Measurements from ENCODE around the gene GHR. TPM values are rescaled to one million over a fixed set of nuclear protein-coding genes. Genes with fewer than 3 reads are reported as not detected.

Gene GHR
- total RNA-seq, 2 donors from 2014 or later, result not detected

GRCh38 chr5:42419294-42419693 is 3.9 kb upstream of the GHR start:
- DNase-seq (no peak), ATAC-seq (replicated peaks in 1 of 2) (no peak)
- H3K27ac Mint-ChIP-seq, result no peak overlapping the region
- H3K4me3 Mint-ChIP-seq, result no peak overlapping the region
- no peaks in the 10 kb centered on the region for H3K4me1 Mint-ChIP-seq (ENCODE audit: low read depth)
- H3K9me3 Mint-ChIP-seq, result peaks cover 2% of the 10 kb centered on the region in 2 donors
- no peaks in the 10 kb centered on the region for H3K36me3 Mint-ChIP-seq (ENCODE audit: insufficient read depth in 2 of 2)
- peaks cover 11% of the 10 kb centered on the region for H3K27me3 Mint-ChIP-seq (ENCODE audit: low read depth)

- no peak for ATAC-seq (replicated peaks in 1 of 2)
- Mint-ChIP-seq H3K27me3 (ENCODE audit: low read depth) (peaks cover 11% of the 10 kb centered on the region), H3K4me1 (ENCODE audit: low read depth) (no peaks in the 10 kb centered on the region), H3K4me3 (no peak overlapping the region), H3K27ac (no peak overlapping the region), H3K36me3 (ENCODE audit: insufficient read depth in 2 of 2) (no peaks in the 10 kb centered on the region), H3K9me3 (peaks cover 0 to 2% of the 10 kb centered on the region in 2 donors)
- no peak for DNase-seq
Observed at GRCh38 chr5:42422656-42423280, 471 bp upstream of the GHR start.

GRCh38 chr5:42426016-42426415 is 2.8 kb downstream of the GHR start:
- H3K4me1 Mint-ChIP-seq (ENCODE audit: low read depth), result no peaks in the 10 kb centered on the region
- H3K36me3 Mint-ChIP-seq (ENCODE audit: insufficient read depth in 2 of 2), result no peaks in the 10 kb centered on the region
- H3K27ac Mint-ChIP-seq, result no peak overlapping the region
- no peaks in the 10 kb centered on the region for H3K9me3 Mint-ChIP-seq
- DNase-seq (no peak), ATAC-seq (replicated peaks in 1 of 2) (no peak)
- peaks cover under 1% of the 10 kb centered on the region for H3K27me3 Mint-ChIP-seq (ENCODE audit: low read depth)
- no peak overlapping the region for H3K4me3 Mint-ChIP-seq

- ATAC-seq (replicated peaks in 1 of 2), result no peak
- no peak for DNase-seq
- no peaks in the 10 kb centered on the region for H3K9me3 Mint-ChIP-seq
- H3K4me3 Mint-ChIP-seq, result no peak overlapping the region
- H3K27ac Mint-ChIP-seq, result no peak overlapping the region
- H3K27me3 Mint-ChIP-seq (ENCODE audit: low read depth), result no peaks in the 10 kb centered on the region
- H3K36me3 Mint-ChIP-seq (ENCODE audit: insufficient read depth in 2 of 2), result no peaks in the 10 kb centered on the region
- no peaks in the 10 kb centered on the region for H3K4me1 Mint-ChIP-seq (ENCODE audit: low read depth)
Observed at GRCh38 chr5:42429694-42430093, 6.5 kb downstream of the GHR start.

- DNase-seq (no peak), ATAC-seq (replicated peaks in 1 of 2) (no peak)
- no peaks in the 10 kb centered on the region for H3K27me3 Mint-ChIP-seq (ENCODE audit: low read depth)
- H3K4me1 Mint-ChIP-seq (ENCODE audit: low read depth), result no peaks in the 10 kb centered on the region
- H3K36me3 Mint-ChIP-seq (ENCODE audit: insufficient read depth in 2 of 2), result no peaks in the 10 kb centered on the region
- H3K9me3 Mint-ChIP-seq, result no peaks in the 10 kb centered on the region
- H3K4me3 Mint-ChIP-seq, result no peak overlapping the region
- no peak overlapping the region for H3K27ac Mint-ChIP-seq
Observed at GRCh38 chr5:42434047-42434724, 10.9 kb downstream of the GHR start.

- Mint-ChIP-seq H3K27me3 (ENCODE audit: low read depth) (no peaks in the 10 kb centered on the region), H3K4me3 (no peak overlapping the region), H3K27ac (no peak overlapping the region)
Observed at GRCh38 chr5:42436051-42436450, 12.8 kb downstream of the GHR start.

GRCh38 chr5:42454216-42454995 is 31.2 kb downstream of the GHR start:
- Mint-ChIP-seq H3K4me3 (no peak overlapping the region), H3K27me3 (ENCODE audit: low read depth) (no peaks in the 10 kb centered on the region), H3K4me1 (ENCODE audit: low read depth) (no peaks in the 10 kb centered on the region), H3K36me3 (ENCODE audit: insufficient read depth in 2 of 2) (no peaks in the 10 kb centered on the region), H3K9me3 (peaks cover 2 to 4% of the 10 kb centered on the region in 2 donors), H3K27ac (no peak overlapping the region)
- DNase-seq, result no peak
- ATAC-seq (replicated peaks in 1 of 2), result no peak

More at GRCh38 chr5:42436051-42436450, 12.8 kb downstream of the GHR start:
- no peaks in the 10 kb centered on the region for H3K36me3 Mint-ChIP-seq (ENCODE audit: insufficient read depth in 2 of 2)
- DNase-seq (no peak), ATAC-seq (replicated peaks in 1 of 2) (no peak)
- no peaks in the 10 kb centered on the region for H3K4me1 Mint-ChIP-seq (ENCODE audit: low read depth)
- no peaks in the 10 kb centered on the region for H3K9me3 Mint-ChIP-seq

- Mint-ChIP-seq H3K4me3 (no peak overlapping the region), H3K27me3 (ENCODE audit: low read depth) (no peaks in the 10 kb centered on the region), H3K36me3 (ENCODE audit: insufficient read depth in 2 of 2) (no peaks in the 10 kb centered on the region), H3K27ac (no peak overlapping the region), H3K4me1 (ENCODE audit: low read depth) (no peaks in the 10 kb centered on the region), H3K9me3 (no peaks in the 10 kb centered on the region)
- ATAC-seq (replicated peaks in 1 of 2), result no peak
- no peak for DNase-seq
Observed at GRCh38 chr5:42461033-42461432, 37.8 kb downstream of the GHR start.

GRCh38 chr5:42461507-42461906 is 38.3 kb downstream of the GHR start:
- no peak for DNase-seq
- no peaks in the 10 kb centered on the region for H3K36me3 Mint-ChIP-seq (ENCODE audit: insufficient read depth in 2 of 2)
- H3K4me1 Mint-ChIP-seq (ENCODE audit: low read depth), result no peaks in the 10 kb centered on the region
- H3K27me3 Mint-ChIP-seq (ENCODE audit: low read depth), result no peaks in the 10 kb centered on the region
- no peaks in the 10 kb centered on the region for H3K9me3 Mint-ChIP-seq
- no peak overlapping the region for H3K4me3 Mint-ChIP-seq
- no peak for ATAC-seq (replicated peaks in 1 of 2)
- no peak overlapping the region for H3K27ac Mint-ChIP-seq

- ATAC-seq (replicated peaks in 1 of 2), result no peak
- H3K4me1 Mint-ChIP-seq (ENCODE audit: low read depth), result no peaks in the 10 kb centered on the region
- no peaks in the 10 kb centered on the region for H3K27me3 Mint-ChIP-seq (ENCODE audit: low read depth)
- no peak overlapping the region for H3K4me3 Mint-ChIP-seq
- H3K27ac Mint-ChIP-seq, result no peak overlapping the region
- H3K9me3 Mint-ChIP-seq, result no peaks in the 10 kb centered on the region
- H3K36me3 Mint-ChIP-seq (ENCODE audit: insufficient read depth in 2 of 2), result no peaks in the 10 kb centered on the region
- no peak for DNase-seq
Observed at GRCh38 chr5:42462083-42462482, 38.8 kb downstream of the GHR start.

- DNase-seq (no peak), ATAC-seq (replicated peaks in 1 of 2) (no peak)
- H3K27ac Mint-ChIP-seq, result no peak overlapping the region
- no peaks in the 10 kb centered on the region for H3K36me3 Mint-ChIP-seq (ENCODE audit: insufficient read depth in 2 of 2)
- H3K27me3 Mint-ChIP-seq (ENCODE audit: low read depth), result no peaks in the 10 kb centered on the region
- H3K4me1 Mint-ChIP-seq (ENCODE audit: low read depth), result no peaks in the 10 kb centered on the region
- H3K9me3 Mint-ChIP-seq, result no peaks in the 10 kb centered on the region
- no peak overlapping the region for H3K4me3 Mint-ChIP-seq
Observed at GRCh38 chr5:42467572-42467971, 44.3 kb downstream of the GHR start.

GRCh38 chr5:42467981-42468524 is 44.8 kb downstream of the GHR start:
- DNase-seq (no peak), ATAC-seq (replicated peaks in 1 of 2) (no peak)
- Mint-ChIP-seq H3K9me3 (no peaks in the 10 kb centered on the region), H3K27ac (no peak overlapping the region), H3K4me3 (no peak overlapping the region), H3K4me1 (ENCODE audit: low read depth) (no peaks in the 10 kb centered on the region), H3K27me3 (ENCODE audit: low read depth) (no peaks in the 10 kb centered on the region), H3K36me3 (ENCODE audit: insufficient read depth in 2 of 2) (no peaks in the 10 kb centered on the region)

- ATAC-seq (replicated peaks in 1 of 2) (no peak), DNase-seq (no peak)
- H3K4me1 Mint-ChIP-seq (ENCODE audit: low read depth), result no peaks in the 10 kb centered on the region
- no peaks in the 10 kb centered on the region for H3K36me3 Mint-ChIP-seq (ENCODE audit: insufficient read depth in 2 of 2)
- H3K27ac Mint-ChIP-seq, result no peak overlapping the region
- no peaks in the 10 kb centered on the region for H3K27me3 Mint-ChIP-seq (ENCODE audit: low read depth)
- peaks cover 0 to 3% of the 10 kb centered on the region in 2 donors for H3K9me3 Mint-ChIP-seq
- H3K4me3 Mint-ChIP-seq, result no peak overlapping the region
Observed at GRCh38 chr5:42483472-42484154, 60.4 kb downstream of the GHR start.

All from activated T-cell treated with anti-CD3 and anti-CD28 coated beads, Interleukin-2, amount 50 U/mL, for 72 hours (primary cell).